ENCODE data around the gene TRAPPC5. TPM values are rescaled to one million over a fixed set of nuclear protein-coding genes. Genes with fewer than 3 reads are reported as not detected.

TRAPPC5 gene
- polyA plus RNA-seq, 1 donor (not counting 4 experiments of a cell fraction or from before 2014, with no cell fraction given), result 54.8 TPM

- DNase-seq (ENCODE audit: low read depth, low spot score) (no peak), FAIRE-seq (no peak)
- TF ChIP-seq, protein P1, sequence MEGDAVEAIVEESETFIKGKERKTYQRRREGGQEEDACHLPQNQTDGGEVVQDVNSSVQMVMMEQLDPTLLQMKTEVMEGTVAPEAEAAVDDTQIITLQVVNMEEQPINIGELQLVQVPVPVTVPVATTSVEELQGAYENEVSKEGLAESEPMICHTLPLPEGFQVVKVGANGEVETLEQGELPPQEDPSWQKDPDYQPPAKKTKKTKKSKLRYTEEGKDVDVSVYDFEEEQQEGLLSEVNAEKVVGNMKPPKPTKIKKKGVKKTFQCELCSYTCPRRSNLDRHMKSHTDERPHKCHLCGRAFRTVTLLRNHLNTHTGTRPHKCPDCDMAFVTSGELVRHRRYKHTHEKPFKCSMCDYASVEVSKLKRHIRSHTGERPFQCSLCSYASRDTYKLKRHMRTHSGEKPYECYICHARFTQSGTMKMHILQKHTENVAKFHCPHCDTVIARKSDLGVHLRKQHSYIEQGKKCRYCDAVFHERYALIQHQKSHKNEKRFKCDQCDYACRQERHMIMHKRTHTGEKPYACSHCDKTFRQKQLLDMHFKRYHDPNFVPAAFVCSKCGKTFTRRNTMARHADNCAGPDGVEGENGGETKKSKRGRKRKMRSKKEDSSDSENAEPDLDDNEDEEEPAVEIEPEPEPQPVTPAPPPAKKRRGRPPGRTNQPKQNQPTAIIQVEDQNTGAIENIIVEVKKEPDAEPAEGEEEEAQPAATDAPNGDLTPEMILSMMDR (optimal IDR thresholded peaks at IDR 0.05 in 1 of 3, IDR thresholded peaks at IDR 0.05 in 1 of 3, conservative IDR thresholded peaks at IDR 0.05 in 1 of 3; ENCODE audit: extremely low read depth in 1 of 3, insufficient read depth in 2 of 3, low read length in 3 of 3), result no peak
- no peak for TF ChIP-seq EZH2 (IDR thresholded peaks at IDR 0.05; ENCODE audit: low read length)
- no peak overlapping the region for H3K9ac ChIP-seq (ENCODE audit: control insufficient read depth, extremely low read depth, insufficient read depth, low read length)
- H3K27ac ChIP-seq (ENCODE audit: control insufficient read depth, insufficient read depth, low read length), result no peak overlapping the region
- H2AFZ ChIP-seq (ENCODE audit: control insufficient read depth, low read length), result no peak overlapping the region
- no peak overlapping the region for H3K4me2 ChIP-seq (ENCODE audit: control insufficient read depth, extremely low read depth, insufficient read depth, low read depth, low read length)
- H4K20me1 ChIP-seq (ENCODE audit: control insufficient read depth, extremely low read depth, insufficient read depth, low read length), result no peaks in the 10 kb centered on the region
- H3K9me3 ChIP-seq (ENCODE audit: control insufficient read depth, low read depth, low read length), result no peaks in the 10 kb centered on the region
- no peak overlapping the region for H3K4me3 ChIP-seq (ENCODE audit: control insufficient read depth in 2 of 3, extremely low read depth in 1 of 3, insufficient read depth in 2 of 3, low read depth in 1 of 3, low read length in 3 of 3)
- no peaks in the 10 kb centered on the region for H3K79me2 ChIP-seq (ENCODE audit: control insufficient read depth, insufficient read depth, low read length)
- no peaks in the 10 kb centered on the region for H3K4me1 ChIP-seq (ENCODE audit: control insufficient read depth, extremely low read depth, insufficient read depth, low read length)
- dilution Hi-C loops (cut with MboI; ENCODE audit: extremely low pct_ligation_motif_present, low sequenced_read_pairs), result no loop called here
- H3K36me3 ChIP-seq (ENCODE audit: control insufficient read depth in 2 of 2, extremely low read depth in 1 of 2, insufficient read depth in 2 of 2, low read length in 2 of 2), result no peaks in the 10 kb centered on the region
- no peaks in the 10 kb centered on the region for H3K27me3 ChIP-seq (ENCODE audit: control insufficient read depth, extremely low read depth, insufficient read depth, low read length)
- no peaks in the 10 kb centered on the region for H3K9me1 ChIP-seq (ENCODE audit: control insufficient read depth, extremely low read depth, insufficient read depth, low read length)
These were observed 36.1 kb downstream of the TRAPPC5 start for GRCh38 chr19:7716762-7717161.

- no peaks in the 10 kb centered on the region for H3K79me2 ChIP-seq (ENCODE audit: control insufficient read depth, insufficient read depth, low read length)
- H2AFZ ChIP-seq (ENCODE audit: control insufficient read depth, low read length), result no peak overlapping the region
- no peaks in the 10 kb centered on the region for H3K9me3 ChIP-seq (ENCODE audit: control insufficient read depth, low read depth, low read length)
- no peak for TF ChIP-seq EZH2 (IDR thresholded peaks at IDR 0.05; ENCODE audit: low read length)
- TF ChIP-seq, protein P1 (optimal IDR thresholded peaks at IDR 0.05 in 1 of 3, IDR thresholded peaks at IDR 0.05 in 1 of 3, conservative IDR thresholded peaks at IDR 0.05 in 1 of 3; ENCODE audit: extremely low read depth in 1 of 3, insufficient read depth in 2 of 3, low read length in 3 of 3), result no peak
- no peak for DNase-seq (ENCODE audit: low read depth, low spot score)
- no peaks in the 10 kb centered on the region for H4K20me1 ChIP-seq (ENCODE audit: control insufficient read depth, extremely low read depth, insufficient read depth, low read length)
- no peaks in the 10 kb centered on the region for H3K36me3 ChIP-seq (ENCODE audit: control insufficient read depth in 2 of 2, extremely low read depth in 1 of 2, insufficient read depth in 2 of 2, low read length in 2 of 2)
- no peak for FAIRE-seq
- no peak overlapping the region for H3K4me2 ChIP-seq (ENCODE audit: control insufficient read depth, extremely low read depth, insufficient read depth, low read depth, low read length)
- H3K9me1 ChIP-seq (ENCODE audit: control insufficient read depth, extremely low read depth, insufficient read depth, low read length), result no peaks in the 10 kb centered on the region
- H3K27ac ChIP-seq (ENCODE audit: control insufficient read depth, insufficient read depth, low read length), result no peak overlapping the region
- dilution Hi-C loops (cut with MboI; ENCODE audit: extremely low pct_ligation_motif_present, low sequenced_read_pairs), result no loop called here
- no peaks in the 10 kb centered on the region for H3K27me3 ChIP-seq (ENCODE audit: control insufficient read depth, extremely low read depth, insufficient read depth, low read length)
- H3K4me1 ChIP-seq (ENCODE audit: control insufficient read depth, extremely low read depth, insufficient read depth, low read length), result no peaks in the 10 kb centered on the region
- no peak overlapping the region for H3K9ac ChIP-seq (ENCODE audit: control insufficient read depth, extremely low read depth, insufficient read depth, low read length)
- H3K4me3 ChIP-seq (ENCODE audit: control insufficient read depth in 2 of 3, extremely low read depth in 1 of 3, insufficient read depth in 2 of 3, low read depth in 1 of 3, low read length in 3 of 3), result no peak overlapping the region
These were observed 38.0 kb downstream of the TRAPPC5 start for GRCh38 chr19:7718668-7719067.

Measured in keratinocyte (primary cell).